ENCODE data around the gene SSBP3. TPM values are rescaled to one million over a fixed set of nuclear protein-coding genes. Genes with fewer than 3 reads are reported as not detected.

SSBP3 gene
- polyA plus RNA-seq, 1 experiment = 34.3 TPM

DNA sequence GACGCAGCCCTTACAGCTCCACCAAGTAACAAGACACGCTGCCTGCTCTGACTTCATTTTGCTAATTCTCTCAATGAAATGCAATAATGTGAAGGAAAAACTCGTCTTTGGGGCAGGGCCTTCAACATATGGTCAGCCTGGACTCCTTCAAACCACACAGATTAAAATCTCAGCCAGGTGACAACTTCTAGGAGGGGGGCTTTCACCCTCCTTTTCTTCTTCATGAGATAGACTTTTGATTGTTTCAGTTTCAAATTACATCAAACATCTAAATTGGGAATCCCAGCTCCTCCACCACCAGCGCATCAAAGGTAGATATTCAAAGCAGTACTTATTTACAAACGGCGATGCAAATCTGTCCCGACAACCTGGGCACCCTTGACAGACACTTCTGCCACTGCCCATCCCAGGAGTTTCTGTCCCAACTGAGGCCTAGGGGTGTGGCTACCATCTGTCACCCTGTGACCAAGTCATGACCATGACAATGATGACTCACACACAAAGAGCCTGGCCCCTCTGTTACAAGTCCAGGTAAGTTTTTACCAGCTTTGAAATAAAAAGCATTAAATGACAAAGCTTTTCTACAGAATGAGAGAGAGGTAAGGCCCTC, 29.7 kb downstream of the SSBP3 start:
- CTCF ChIA-PET = interaction anchor here (0.5 to 1.2 kb wide), 3 partner anchors 9 to 187 kb away, joined by 3 to 6 read pairs (median 3); no protein-coding TSS in a partner anchor
- no peaks in the 10 kb centered on the region for H3K9me3 ChIP-seq (ENCODE audit: control insufficient read depth, insufficient read depth, low read length)
- no peaks in the 10 kb centered on the region for H3K27me3 ChIP-seq (ENCODE audit: control insufficient read depth, insufficient read depth, low read length)
- TF ChIP-seq, protein P1, sequence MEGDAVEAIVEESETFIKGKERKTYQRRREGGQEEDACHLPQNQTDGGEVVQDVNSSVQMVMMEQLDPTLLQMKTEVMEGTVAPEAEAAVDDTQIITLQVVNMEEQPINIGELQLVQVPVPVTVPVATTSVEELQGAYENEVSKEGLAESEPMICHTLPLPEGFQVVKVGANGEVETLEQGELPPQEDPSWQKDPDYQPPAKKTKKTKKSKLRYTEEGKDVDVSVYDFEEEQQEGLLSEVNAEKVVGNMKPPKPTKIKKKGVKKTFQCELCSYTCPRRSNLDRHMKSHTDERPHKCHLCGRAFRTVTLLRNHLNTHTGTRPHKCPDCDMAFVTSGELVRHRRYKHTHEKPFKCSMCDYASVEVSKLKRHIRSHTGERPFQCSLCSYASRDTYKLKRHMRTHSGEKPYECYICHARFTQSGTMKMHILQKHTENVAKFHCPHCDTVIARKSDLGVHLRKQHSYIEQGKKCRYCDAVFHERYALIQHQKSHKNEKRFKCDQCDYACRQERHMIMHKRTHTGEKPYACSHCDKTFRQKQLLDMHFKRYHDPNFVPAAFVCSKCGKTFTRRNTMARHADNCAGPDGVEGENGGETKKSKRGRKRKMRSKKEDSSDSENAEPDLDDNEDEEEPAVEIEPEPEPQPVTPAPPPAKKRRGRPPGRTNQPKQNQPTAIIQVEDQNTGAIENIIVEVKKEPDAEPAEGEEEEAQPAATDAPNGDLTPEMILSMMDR (IDR thresholded peaks at IDR 0.05; ENCODE audit: low read depth, low read length) = no peak
- no peak overlapping the region for H3K27ac ChIP-seq (ENCODE audit: low read depth, low read length)
- POLR2A ChIA-PET = no interaction called here
- no peak for DNase-seq (ENCODE audit: low read depth, low spot score)
- H3K4me3 ChIP-seq (ENCODE audit: low read depth, low read length) = no peak overlapping the region

DNA sequence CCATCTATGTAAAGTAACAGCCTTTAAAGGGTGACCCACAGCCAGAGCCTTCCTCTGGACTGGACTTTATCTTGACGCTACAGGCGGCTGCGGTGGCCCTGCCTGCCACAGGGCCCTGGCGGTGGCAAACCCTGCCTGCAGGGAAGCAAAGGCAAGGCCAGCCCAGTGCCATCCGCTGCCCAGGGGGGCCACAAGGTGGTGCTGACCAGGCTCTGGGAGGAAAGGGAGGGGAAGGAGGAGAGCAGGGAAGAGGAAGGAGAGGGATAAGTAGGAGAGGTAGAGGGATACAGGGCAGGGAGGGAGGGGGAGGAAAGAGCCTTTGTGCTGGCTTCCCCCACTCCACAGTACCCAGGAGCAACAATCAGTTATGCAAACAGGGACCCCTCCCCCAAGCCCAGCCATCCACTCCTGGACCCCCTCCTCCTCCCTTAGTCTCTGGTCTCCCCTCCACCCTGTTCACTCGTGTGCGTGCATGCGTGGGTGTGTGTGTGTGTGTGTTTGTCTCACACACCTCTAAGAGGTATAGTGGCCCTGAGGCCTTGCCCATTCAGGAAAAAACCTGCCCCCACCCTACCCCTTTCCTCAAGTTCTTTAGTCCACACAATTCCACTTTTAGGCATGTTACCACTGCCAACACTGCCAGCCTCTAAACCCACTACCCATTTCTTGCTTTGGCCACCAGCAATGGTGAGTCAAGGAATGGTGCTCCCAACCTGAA, 30.3 kb downstream of the SSBP3 start:
- POLR2A ChIA-PET = no interaction called here
- DNase-seq (ENCODE audit: low read depth, low spot score) = no peak
- TF ChIP-seq, protein P1 (IDR thresholded peaks at IDR 0.05; ENCODE audit: low read depth, low read length) = no peak
- CTCF ChIA-PET = interaction anchor here (1.2 kb wide), 1 partner anchor 9 kb away, joined by 3 read pairs; no protein-coding TSS in a partner anchor
- Histone ChIP-seq H3K9me3 (ENCODE audit: control insufficient read depth, insufficient read depth, low read length) (no peaks in the 10 kb centered on the region), H3K27me3 (ENCODE audit: control insufficient read depth, insufficient read depth, low read length) (no peaks in the 10 kb centered on the region), H3K4me3 (ENCODE audit: low read depth, low read length) (no peak overlapping the region), H3K27ac (ENCODE audit: low read depth, low read length) (no peak overlapping the region)

DNA sequence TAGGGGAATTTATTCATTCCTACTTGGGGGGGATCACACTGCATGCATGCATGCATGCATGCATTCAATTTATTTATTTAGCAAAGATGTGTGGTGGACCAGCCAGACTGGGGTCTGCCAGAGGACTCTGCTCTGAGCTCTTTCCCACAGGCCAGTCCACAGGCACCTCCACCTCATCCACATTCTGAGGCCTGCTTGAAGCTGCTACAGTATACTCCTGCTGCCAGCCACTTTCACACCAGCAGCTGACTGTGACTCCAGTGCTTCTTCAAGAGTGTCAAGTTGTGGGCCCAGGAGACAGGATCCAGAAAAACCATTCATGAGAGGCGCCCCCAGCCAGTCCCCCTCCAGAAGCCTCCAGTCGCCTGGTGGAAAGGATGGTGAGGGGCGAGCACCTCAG, 30.9 kb downstream of the SSBP3 start:
- POLR2A ChIA-PET = no interaction called here
- H3K9me3 ChIP-seq (ENCODE audit: control insufficient read depth, insufficient read depth, low read length) = no peaks in the 10 kb centered on the region
- no peak for DNase-seq (ENCODE audit: low read depth, low spot score)
- H3K27ac ChIP-seq (ENCODE audit: low read depth, low read length) = no peak overlapping the region
- TF ChIP-seq, protein P1 (IDR thresholded peaks at IDR 0.05; ENCODE audit: low read depth, low read length) = no peak
- CTCF ChIA-PET = no interaction called here
- no peak overlapping the region for H3K4me3 ChIP-seq (ENCODE audit: low read depth, low read length)
- H3K27me3 ChIP-seq (ENCODE audit: control insufficient read depth, insufficient read depth, low read length) = no peaks in the 10 kb centered on the region

DNA sequence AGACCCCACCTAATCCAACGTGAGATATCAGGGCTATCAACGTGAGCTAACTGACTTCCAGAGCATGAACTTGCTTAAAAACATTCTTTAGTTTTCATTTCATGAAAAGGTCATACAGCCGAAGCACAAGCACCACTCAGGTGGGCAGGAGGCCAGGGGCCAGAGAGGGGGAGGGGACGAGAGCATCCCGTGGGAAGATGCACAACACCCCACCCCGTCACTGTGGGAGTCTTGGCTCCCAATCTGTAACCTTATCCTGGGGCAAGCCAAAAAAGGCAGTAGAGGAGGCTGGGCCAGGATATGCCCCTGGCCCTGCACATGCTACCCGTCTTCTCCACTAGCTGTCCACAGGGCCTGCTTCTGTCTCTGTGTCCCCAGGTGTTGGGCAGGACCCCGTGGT, 31.4 kb downstream of the SSBP3 start:
- no peak overlapping the region for H3K4me3 ChIP-seq (ENCODE audit: low read depth, low read length)
- H3K9me3 ChIP-seq (ENCODE audit: control insufficient read depth, insufficient read depth, low read length) = no peaks in the 10 kb centered on the region
- H3K27me3 ChIP-seq (ENCODE audit: control insufficient read depth, insufficient read depth, low read length) = no peaks in the 10 kb centered on the region
- TF ChIP-seq, protein P1 (IDR thresholded peaks at IDR 0.05; ENCODE audit: low read depth, low read length) = no peak
- H3K27ac ChIP-seq (ENCODE audit: low read depth, low read length) = no peak overlapping the region
- CTCF ChIA-PET = no interaction called here
- DNase-seq (ENCODE audit: low read depth, low spot score) = no peak
- POLR2A ChIA-PET = no interaction called here

DNA sequence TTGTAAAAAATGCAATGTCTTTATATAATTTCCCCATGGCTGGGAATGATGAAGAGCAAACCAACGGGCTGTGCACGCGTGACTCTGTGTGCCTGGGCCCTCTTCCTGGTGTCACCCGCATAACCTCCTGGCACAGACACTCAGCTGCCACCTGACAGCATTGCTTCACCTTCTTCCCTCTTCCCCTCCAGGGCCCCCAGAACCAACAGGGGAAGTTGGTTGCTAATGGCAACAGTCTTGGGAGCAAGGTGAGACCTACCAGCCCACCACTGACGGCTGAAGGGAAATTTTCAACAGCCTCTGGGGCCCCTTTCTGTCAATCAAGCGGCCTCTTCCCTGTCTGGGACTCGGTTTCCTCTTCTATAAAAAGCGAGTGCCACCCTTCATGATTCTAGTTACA, 33.2 kb downstream of the SSBP3 start:
- CTCF ChIA-PET = no interaction called here
- DNase-seq (ENCODE audit: low read depth, low spot score) = no peak

More for the DNA sequence above, 33.2 kb downstream of the SSBP3 start:
- TF ChIP-seq, protein P1 (IDR thresholded peaks at IDR 0.05; ENCODE audit: low read depth, low read length) = no peak
- Histone ChIP-seq H3K27ac (ENCODE audit: low read depth, low read length) (no peak overlapping the region), H3K4me3 (ENCODE audit: low read depth, low read length) (no peak overlapping the region), H3K27me3 (ENCODE audit: control insufficient read depth, insufficient read depth, low read length) (no peaks in the 10 kb centered on the region), H3K9me3 (ENCODE audit: control insufficient read depth, insufficient read depth, low read length) (no peaks in the 10 kb centered on the region)
- POLR2A ChIA-PET = no interaction called here
